ENCODE measurements around the gene ATRN.

DNA sequence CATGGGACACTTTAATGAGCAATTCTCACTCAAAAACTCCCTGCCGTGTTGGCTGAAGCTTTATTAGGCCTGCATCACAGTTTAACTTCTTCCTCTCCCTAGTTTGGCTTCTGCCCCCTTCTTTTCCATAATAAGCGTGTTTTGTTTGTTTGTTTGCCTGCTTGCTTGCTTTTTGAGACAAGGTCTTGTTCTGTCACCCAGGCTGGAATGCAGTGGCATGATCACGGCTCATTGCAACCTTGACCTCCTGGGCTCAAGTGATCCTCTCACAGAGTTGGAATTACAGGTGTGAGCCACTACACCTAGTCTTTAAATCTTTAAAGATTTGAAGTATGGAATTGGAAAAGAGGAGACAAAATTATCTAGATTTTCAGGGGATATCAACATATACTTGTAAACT is 38.0 kb upstream of the ATRN start:
- TF ChIP-seq ZNF274 (IDR thresholded peaks at IDR 0.05; ENCODE audit: low read depth, low read length) = no peak
- no peak for TF ChIP-seq SUZ12 (IDR thresholded peaks at IDR 0.05; ENCODE audit: extremely low read depth, insufficient read depth, insufficient read length)
- no peak for TF ChIP-seq YY1 (IDR thresholded peaks at IDR 0.05; ENCODE audit: insufficient read depth, insufficient read length)
